Neuron (in vitro differentiated cells): Measurements from ENCODE around the gene SAPCD2.

Experiments
- H2AFZ ChIP-seq: one replicate; pipeline ENCODE4 v1.6.1; 2013; ENCODE audit warnings: low read depth, mild to moderate bottlenecking, inconsistent platforms, low read length, moderate library complexity
- H3K27me3 ChIP-seq: one replicate; pipeline ENCODE4 v1.6.1; 2013; ENCODE audit warnings: low read length; ENCODE audit not compliant: insufficient read depth
- H3K36me3 ChIP-seq: one replicate; pipeline ENCODE4 v1.6.1; 2013; ENCODE audit warnings: low read length; ENCODE audit not compliant: insufficient read depth
- H3K4me1 ChIP-seq: one replicate; pipeline ENCODE4 v1.6.1; 2013; ENCODE audit warnings: low read length; ENCODE audit not compliant: insufficient read depth
- H3K4me3 ChIP-seq: 2 replicates; pipeline ENCODE4 v1.5.1; 2013; ENCODE audit warnings: mild to moderate bottlenecking, low read length, moderate library complexity
- H3K9me3 ChIP-seq: one replicate; pipeline ENCODE4 v1.6.1; 2013; ENCODE audit warnings: low read length

Gene SAPCD2

GRCh38 chr9:137012694-137013570 lies 57.4 kb downstream of the SAPCD2 start:
- Histone ChIP-seq H2AFZ (no peak overlapping the region), H3K27me3 (no peaks in the 10 kb centered on the region), H3K36me3 (peaks cover 44% of the 10 kb centered on the region), H3K4me1 (no peaks in the 10 kb centered on the region), H3K4me3 (no peak overlapping the region), H3K9me3 (peaks cover 2% of the 10 kb centered on the region)
